WTC11 (cell line): ENCODE data around the gene OR52N1. TPM values are rescaled to one million over a fixed set of nuclear protein-coding genes. Genes with fewer than 3 reads are reported as not detected.

Experiments
- ATAC-seq: fragments of 200-7000 bp; cut with Tn5 transposase; 2 replicates; pipeline ENCODE4 v1.10.0; 2021; ENCODE audit warnings: mild to moderate bottlenecking, moderate library complexity
- CTCF ChIA-PET: fragments of 300-600 bp; sonication (Branson Sonifier 250); formaldehyde crosslinking; loops from one replicate; lab custom pipeline; 2021; ENCODE audit warnings: antibody characterized with exemption; lab: Charles Lee
- POLR2A ChIA-PET: fragments of 350-600 bp; sonication (Branson Sonifier 250); formaldehyde crosslinking; loops from one replicate; lab custom pipeline; 2021; ENCODE audit warnings: antibody characterized with exemption; lab: Charles Lee
- DNase-seq: peaks from one replicate; pipeline ENCODE4 v3.0.0; 2021; ENCODE audit warnings: low spot score
- H3K27ac Mint-ChIP-seq: 2 replicates; pipeline ENCODE4 v1.8.0; 2021; ENCODE audit warnings: mixed read lengths
- H3K27me3 Mint-ChIP-seq: 2 replicates; pipeline ENCODE4 v1.8.0; 2021; ENCODE audit warnings: low read depth, mild to moderate bottlenecking, moderate library complexity, mixed read lengths
- H3K36me3 Mint-ChIP-seq: 2 replicates; pipeline ENCODE4 v1.8.0; 2021; ENCODE audit warnings: mixed read lengths
- H3K4me1 Mint-ChIP-seq: 2 replicates; pipeline ENCODE4 v1.8.0; 2022; ENCODE audit warnings: mixed read lengths
- H3K4me3 Mint-ChIP-seq: 2 replicates; pipeline ENCODE4 v1.8.0; 2021; ENCODE audit warnings: mild to moderate bottlenecking, moderate library complexity, mixed read lengths
- H3K9me3 Mint-ChIP-seq: 2 replicates; pipeline ENCODE4 v1.8.0; 2021; ENCODE audit warnings: mixed read lengths
- ATF1 ChIP-seq: sonication (generic); formaldehyde crosslinking; IDR thresholded peaks from 2 replicates; pipeline ENCODE4 v1.8.1; 2023; ENCODE audit warnings: mild to moderate bottlenecking, moderate library complexity, missing genetic modification reagents
- ATF3 ChIP-seq: sonication (generic); formaldehyde crosslinking; conservative IDR thresholded peaks from 2 replicates; pipeline ENCODE4 v1.8.1; 2022; ENCODE audit warnings: mild to moderate bottlenecking, missing genetic modification reagents
- ATF6 ChIP-seq: sonication (generic); formaldehyde crosslinking; IDR thresholded peaks from 2 replicates; pipeline ENCODE4 v1.8.1; 2023; ENCODE audit warnings: mild to moderate bottlenecking, missing genetic modification reagents
- CDX4 ChIP-seq: fragments of 250-450 bp; sonication (Bioruptor Pico); IDR thresholded peaks from 2 replicates; pipeline ENCODE4 v1.9.0; 2021; ENCODE audit warnings: moderate library complexity, mild to moderate bottlenecking, inconsistent platforms, borderline replicate concordance
- CREB1 ChIP-seq: sonication (generic); formaldehyde crosslinking; IDR thresholded peaks from 2 replicates; pipeline ENCODE4 v1.8.0; 2023; ENCODE audit warnings: mild to moderate bottlenecking, missing genetic modification reagents
- CREM ChIP-seq: sonication (generic); formaldehyde crosslinking; IDR thresholded peaks from 2 replicates; pipeline ENCODE4 v1.8.1; 2022; ENCODE audit warnings: mild to moderate bottlenecking, missing genetic modification reagents, moderate library complexity
- ELF4 ChIP-seq: sonication (generic); formaldehyde crosslinking; IDR thresholded peaks from 2 replicates; pipeline ENCODE4 v1.8.1; 2022; ENCODE audit warnings: low read depth, mild to moderate bottlenecking, moderate library complexity, missing genetic modification reagents
- EMX1 ChIP-seq: fragments of 250-450 bp; sonication (Bioruptor Pico); IDR thresholded peaks from 2 replicates; pipeline ENCODE4 v1.8.0; 2021; ENCODE audit warnings: mild to moderate bottlenecking
- ESRRA ChIP-seq: sonication (generic); formaldehyde crosslinking; IDR thresholded peaks from 2 replicates; pipeline ENCODE4 v1.8.1; 2022; ENCODE audit warnings: mild to moderate bottlenecking, missing genetic modification reagents, borderline replicate concordance
- HMGA2 ChIP-seq: fragments of 250-450 bp; sonication (Bioruptor Pico); IDR thresholded peaks from 2 replicates; pipeline ENCODE4 v1.4.0; 2021; ENCODE audit warnings: mild to moderate bottlenecking, moderate library complexity
- JUN ChIP-seq: sonication (generic); formaldehyde crosslinking; IDR thresholded peaks from 2 replicates; pipeline ENCODE4 v1.8.0; 2023; ENCODE audit warnings: mild to moderate bottlenecking, missing genetic modification reagents
- NFE2L1 ChIP-seq: sonication (generic); formaldehyde crosslinking; IDR thresholded peaks from 2 replicates; pipeline ENCODE4 v1.8.1; 2023; ENCODE audit warnings: missing genetic modification reagents
- NR1H2 ChIP-seq: sonication (generic); formaldehyde crosslinking; IDR thresholded peaks from 2 replicates; pipeline ENCODE4 v1.9.0; 2021; ENCODE audit warnings: mild to moderate bottlenecking, moderate library complexity, missing genetic modification reagents
- NR2C2 ChIP-seq: sonication (generic); formaldehyde crosslinking; IDR thresholded peaks from 2 replicates; pipeline ENCODE4 v1.8.0; 2022; ENCODE audit warnings: mild to moderate bottlenecking, missing genetic modification reagents
- OVOL2 ChIP-seq: fragments of 250-450 bp; sonication (Bioruptor Pico); IDR thresholded peaks from 2 replicates; pipeline ENCODE4 v1.9.0; 2021; ENCODE audit warnings: mild to moderate bottlenecking, borderline replicate concordance
- SMAD4 ChIP-seq: sonication (generic); formaldehyde crosslinking; IDR thresholded peaks from 2 replicates; pipeline ENCODE4 v1.8.0; 2022; ENCODE audit warnings: mild to moderate bottlenecking, missing genetic modification reagents
- SOX15 ChIP-seq: fragments of 250-450 bp; sonication (Bioruptor Pico); IDR thresholded peaks from 2 replicates; pipeline ENCODE4 v1.9.0; 2021; ENCODE audit warnings: mild to moderate bottlenecking
- TEAD4 ChIP-seq: sonication (generic); formaldehyde crosslinking; IDR thresholded peaks from 2 replicates; pipeline ENCODE4 v1.8.0; 2022; ENCODE audit warnings: mild to moderate bottlenecking, missing genetic modification reagents
- TP53 ChIP-seq: sonication (generic); formaldehyde crosslinking; IDR thresholded peaks from 2 replicates; pipeline ENCODE4 v1.8.1; 2023; ENCODE audit warnings: mild to moderate bottlenecking, missing genetic modification reagents
- USF1 ChIP-seq: sonication (generic); formaldehyde crosslinking; IDR thresholded peaks from 2 replicates; pipeline ENCODE4 v1.8.0; 2022; ENCODE audit warnings: mild to moderate bottlenecking, missing genetic modification reagents
- USF2 ChIP-seq: sonication (generic); formaldehyde crosslinking; IDR thresholded peaks from 2 replicates; pipeline ENCODE4 v1.8.1; 2023; ENCODE audit warnings: mild to moderate bottlenecking, missing genetic modification reagents, moderate library complexity
- ZNF138 ChIP-seq: sonication (generic); formaldehyde crosslinking; conservative IDR thresholded peaks from 2 replicates; pipeline ENCODE4 v1.8.1; 2022; ENCODE audit warnings: mild to moderate bottlenecking, moderate library complexity, missing genetic modification reagents
- ZNF423 ChIP-seq: fragments of 250-450 bp; sonication (Bioruptor Pico); IDR thresholded peaks from 2 replicates; pipeline ENCODE4 v2.1.2; 2022; ENCODE audit warnings: mild to moderate bottlenecking, moderate library complexity
- total RNA-seq: library from RNA; stranded (reverse); gene quantifications from 3 replicates; pipeline ENCODE4 v1.2.3, GENCODE V29; 2021
- TF ChIP-seq, protein P1 (sequence below): sonication (generic); formaldehyde crosslinking; IDR thresholded peaks from 2 replicates; pipeline ENCODE4 v1.8.0; 2022; ENCODE audit warnings: mild to moderate bottlenecking, missing genetic modification reagents
- TF ChIP-seq, protein P2 (sequence below): fragments of 250-450 bp; sonication (Bioruptor Pico); IDR thresholded peaks from 2 replicates; pipeline ENCODE4 v2.1.2; 2022; ENCODE audit warnings: mild to moderate bottlenecking, moderate library complexity
- TF ChIP-seq, protein P3 (sequence below): sonication (generic); formaldehyde crosslinking; IDR thresholded peaks from 2 replicates; pipeline ENCODE4 v1.8.1; 2023; ENCODE audit warnings: mild to moderate bottlenecking, missing genetic modification reagents, moderate library complexity
- TF ChIP-seq, protein P4 (sequence below): fragments of 250-450 bp; sonication (Bioruptor Pico); IDR thresholded peaks from 2 replicates; pipeline ENCODE4 v1.9.0; 2021; ENCODE audit warnings: mild to moderate bottlenecking, borderline replicate concordance

The OR52N1 gene
- total RNA-seq, 1 experiment from 2014 or later: not detected

DNA sequence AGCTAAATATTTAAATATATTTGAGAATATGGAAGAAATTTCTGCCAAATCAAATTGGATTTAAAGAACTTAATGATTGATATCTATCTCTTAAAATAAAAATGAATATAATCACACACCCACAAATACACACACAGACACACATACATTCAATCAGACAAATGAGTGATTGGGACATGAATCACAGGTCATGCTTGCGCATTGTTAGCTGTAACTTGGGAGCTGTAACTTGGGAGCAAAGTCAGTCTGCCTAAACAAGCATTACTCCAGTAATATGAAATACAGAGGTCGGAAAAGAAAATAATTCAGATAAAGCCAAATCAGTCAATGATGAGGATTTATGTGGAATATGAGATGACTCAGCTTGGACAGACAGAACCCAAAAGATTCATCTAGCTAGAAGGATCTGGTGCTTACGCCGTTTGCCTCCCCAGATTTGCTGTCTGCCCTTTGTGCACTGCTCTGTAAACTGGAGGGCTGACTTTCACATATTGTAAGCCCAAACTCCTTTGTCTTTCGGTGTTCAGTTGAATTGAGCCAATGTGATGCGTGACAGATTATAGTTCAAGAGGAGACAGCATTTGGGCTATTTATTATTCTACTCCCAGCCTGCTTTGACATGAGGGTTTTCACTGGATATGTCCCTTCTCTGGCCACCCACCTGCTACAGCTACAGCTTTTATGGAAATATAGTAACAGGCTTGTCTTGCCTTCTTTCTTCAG is 53.2 kb downstream of the OR52N1 start:
- TF ChIP-seq ELF4 (CRISPR knock-in tag) (no peak), TEAD4 (no peak), CDX4 (no peak), ZNF138 (CRISPR knock-in tag) (no peak), SOX15 (no peak), JUN (no peak), ESRRA (CRISPR knock-in tag) (no peak), TP53 (no peak), OVOL2 (CRISPR knock-in tag) (no peak), USF2 (CRISPR knock-in tag) (no peak), CREM (no peak), USF1 (CRISPR knock-in tag) (no peak), ATF6 (CRISPR knock-in tag) (no peak), ATF3 (no peak), NR1H2 (CRISPR knock-in tag) (no peak), NR2C2 (CRISPR knock-in tag) (no peak), NFE2L1 (CRISPR knock-in tag) (no peak), SMAD4 (no peak), ATF1 (CRISPR knock-in tag) (no peak)
- TF ChIP-seq, protein P1, sequence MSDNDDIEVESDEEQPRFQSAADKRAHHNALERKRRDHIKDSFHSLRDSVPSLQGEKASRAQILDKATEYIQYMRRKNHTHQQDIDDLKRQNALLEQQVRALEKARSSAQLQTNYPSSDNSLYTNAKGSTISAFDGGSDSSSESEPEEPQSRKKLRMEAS: no peak
- H3K4me1 Mint-ChIP-seq: no peaks in the 10 kb centered on the region
- no peaks in the 10 kb centered on the region for H3K9me3 Mint-ChIP-seq
- ChIA-PET CTCF (no interaction called here), POLR2A (no interaction called here)
- H3K27me3 Mint-ChIP-seq: no peaks in the 10 kb centered on the region
- H3K36me3 Mint-ChIP-seq: no peaks in the 10 kb centered on the region
- no peak for ATAC-seq
- DNase-seq: no peak
- H3K4me3 Mint-ChIP-seq: no peak overlapping the region
- no peak overlapping the region for H3K27ac Mint-ChIP-seq

DNA sequence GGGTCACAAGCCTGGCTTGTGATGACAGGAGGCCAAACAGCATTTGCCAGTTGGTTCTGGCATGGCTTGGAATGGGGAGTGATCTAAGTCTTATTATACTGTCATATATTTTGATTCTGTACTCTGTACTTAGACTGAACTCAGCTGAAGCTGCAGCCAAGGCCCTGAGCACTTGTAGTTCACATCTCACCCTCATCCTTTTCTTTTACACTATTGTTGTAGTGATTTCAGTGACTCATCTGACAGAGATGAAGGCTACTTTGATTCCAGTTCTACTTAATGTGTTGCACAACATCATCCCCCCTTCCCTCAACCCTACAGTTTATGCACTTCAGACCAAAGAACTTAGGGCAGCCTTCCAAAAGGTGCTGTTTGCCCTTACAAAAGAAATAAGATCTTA is 54.0 kb downstream of the OR52N1 start:
- no peak overlapping the region for H3K27ac Mint-ChIP-seq
- CTCF ChIA-PET: no interaction called here
- H3K4me3 Mint-ChIP-seq: no peak overlapping the region
- H3K36me3 Mint-ChIP-seq: no peaks in the 10 kb centered on the region
- no peaks in the 10 kb centered on the region for H3K9me3 Mint-ChIP-seq
- ATAC-seq (no peak), DNase-seq (no peak)
- TF ChIP-seq, protein P2, sequence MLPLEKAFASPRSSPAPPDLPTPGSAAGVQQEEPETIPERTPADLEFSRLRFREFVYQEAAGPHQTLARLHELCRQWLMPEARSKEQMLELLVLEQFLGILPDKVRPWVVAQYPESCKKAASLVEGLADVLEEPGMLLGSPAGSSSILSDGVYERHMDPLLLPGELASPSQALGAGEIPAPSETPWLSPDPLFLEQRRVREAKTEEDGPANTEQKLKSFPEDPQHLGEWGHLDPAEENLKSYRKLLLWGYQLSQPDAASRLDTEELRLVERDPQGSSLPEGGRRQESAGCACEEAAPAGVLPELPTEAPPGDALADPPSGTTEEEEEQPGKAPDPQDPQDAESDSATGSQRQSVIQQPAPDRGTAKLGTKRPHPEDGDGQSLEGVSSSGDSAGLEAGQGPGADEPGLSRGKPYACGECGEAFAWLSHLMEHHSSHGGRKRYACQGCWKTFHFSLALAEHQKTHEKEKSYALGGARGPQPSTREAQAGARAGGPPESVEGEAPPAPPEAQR (CRISPR knock-in tag): no peak
- TF ChIP-seq HMGA2 (CRISPR knock-in tag) (no peak), CREB1 (CRISPR knock-in tag) (no peak), NR1H2 (CRISPR knock-in tag) (no peak), SOX15 (no peak), ZNF423 (CRISPR knock-in tag) (no peak), ELF4 (CRISPR knock-in tag) (no peak), EMX1 (CRISPR knock-in tag) (no peak)
- TF ChIP-seq, protein P3, sequence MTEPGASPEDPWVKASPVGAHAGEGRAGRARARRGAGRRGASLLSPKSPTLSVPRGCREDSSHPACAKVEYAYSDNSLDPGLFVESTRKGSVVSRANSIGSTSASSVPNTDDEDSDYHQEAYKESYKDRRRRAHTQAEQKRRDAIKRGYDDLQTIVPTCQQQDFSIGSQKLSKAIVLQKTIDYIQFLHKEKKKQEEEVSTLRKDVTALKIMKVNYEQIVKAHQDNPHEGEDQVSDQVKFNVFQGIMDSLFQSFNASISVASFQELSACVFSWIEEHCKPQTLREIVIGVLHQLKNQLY (CRISPR knock-in tag): no peak
- TF ChIP-seq, protein P4, sequence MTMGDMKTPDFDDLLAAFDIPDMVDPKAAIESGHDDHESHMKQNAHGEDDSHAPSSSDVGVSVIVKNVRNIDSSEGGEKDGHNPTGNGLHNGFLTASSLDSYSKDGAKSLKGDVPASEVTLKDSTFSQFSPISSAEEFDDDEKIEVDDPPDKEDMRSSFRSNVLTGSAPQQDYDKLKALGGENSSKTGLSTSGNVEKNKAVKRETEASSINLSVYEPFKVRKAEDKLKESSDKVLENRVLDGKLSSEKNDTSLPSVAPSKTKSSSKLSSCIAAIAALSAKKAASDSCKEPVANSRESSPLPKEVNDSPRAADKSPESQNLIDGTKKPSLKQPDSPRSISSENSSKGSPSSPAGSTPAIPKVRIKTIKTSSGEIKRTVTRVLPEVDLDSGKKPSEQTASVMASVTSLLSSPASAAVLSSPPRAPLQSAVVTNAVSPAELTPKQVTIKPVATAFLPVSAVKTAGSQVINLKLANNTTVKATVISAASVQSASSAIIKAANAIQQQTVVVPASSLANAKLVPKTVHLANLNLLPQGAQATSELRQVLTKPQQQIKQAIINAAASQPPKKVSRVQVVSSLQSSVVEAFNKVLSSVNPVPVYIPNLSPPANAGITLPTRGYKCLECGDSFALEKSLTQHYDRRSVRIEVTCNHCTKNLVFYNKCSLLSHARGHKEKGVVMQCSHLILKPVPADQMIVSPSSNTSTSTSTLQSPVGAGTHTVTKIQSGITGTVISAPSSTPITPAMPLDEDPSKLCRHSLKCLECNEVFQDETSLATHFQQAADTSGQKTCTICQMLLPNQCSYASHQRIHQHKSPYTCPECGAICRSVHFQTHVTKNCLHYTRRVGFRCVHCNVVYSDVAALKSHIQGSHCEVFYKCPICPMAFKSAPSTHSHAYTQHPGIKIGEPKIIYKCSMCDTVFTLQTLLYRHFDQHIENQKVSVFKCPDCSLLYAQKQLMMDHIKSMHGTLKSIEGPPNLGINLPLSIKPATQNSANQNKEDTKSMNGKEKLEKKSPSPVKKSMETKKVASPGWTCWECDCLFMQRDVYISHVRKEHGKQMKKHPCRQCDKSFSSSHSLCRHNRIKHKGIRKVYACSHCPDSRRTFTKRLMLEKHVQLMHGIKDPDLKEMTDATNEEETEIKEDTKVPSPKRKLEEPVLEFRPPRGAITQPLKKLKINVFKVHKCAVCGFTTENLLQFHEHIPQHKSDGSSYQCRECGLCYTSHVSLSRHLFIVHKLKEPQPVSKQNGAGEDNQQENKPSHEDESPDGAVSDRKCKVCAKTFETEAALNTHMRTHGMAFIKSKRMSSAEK (CRISPR knock-in tag): no peak
- POLR2A ChIA-PET: no interaction called here
- H3K4me1 Mint-ChIP-seq: no peaks in the 10 kb centered on the region
- no peaks in the 10 kb centered on the region for H3K27me3 Mint-ChIP-seq
